Frontal cortex (tissue), 4 donors: ENCODE measurements around the gene TPX2. TPM values are rescaled to one million over a fixed set of nuclear protein-coding genes. Genes with fewer than 3 reads are reported as not detected.

Experiments
- DNase-seq, 2 donors: peaks; one replicate each; pipeline ENCODE4 v3.0.0; 2012; ENCODE audit warnings: low spot score in 2 of 2
- FAIRE-seq: peaks from 2 replicates; lab custom pipeline; 2012; peaks lifted over from hg19 to GRCh38; lab: Jason Lieb, UNC
- total RNA-seq: library from RNA; depleted of rRNA; stranded (reverse); fragments of >200 nt; gene quantifications from one replicate; pipeline ENCODE4 v1.2.3, GENCODE V29; 2014
- donor health status: control.
- donor health status: control.
- donor health status: control.

TPX2 gene
- total RNA-seq, 1 donor from 2014 or later = 5.7 TPM

GRCh38 chr20:31757254-31757653, 18.2 kb downstream of the TPX2 start:
- no peak for FAIRE-seq
- no peak for DNase-seq

- no peak for FAIRE-seq
- DNase-seq = no peak
These were observed 19.4 kb downstream of the TPX2 start for GRCh38 chr20:31758521-31758920.

- no peak for DNase-seq
- no peak for FAIRE-seq
These were observed 19.9 kb downstream of the TPX2 start for GRCh38 chr20:31758991-31759390.

- FAIRE-seq = no peak
- no peak for DNase-seq
These were observed 20.9 kb downstream of the TPX2 start for GRCh38 chr20:31759836-31760518.

- DNase-seq (no peak), FAIRE-seq (no peak)
These were observed 21.6 kb downstream of the TPX2 start for GRCh38 chr20:31760519-31761240.

GRCh38 chr20:31764641-31765305, 25.7 kb downstream of the TPX2 start:
- FAIRE-seq = no peak
- DNase-seq = no peak

GRCh38 chr20:31767805-31768204, 28.7 kb downstream of the TPX2 start:
- FAIRE-seq = no peak
- no peak for DNase-seq

- no peak for FAIRE-seq
- DNase-seq = no peak
These were observed 30.6 kb downstream of the TPX2 start for GRCh38 chr20:31769681-31770080.

- DNase-seq (no peak), FAIRE-seq (no peak)
These were observed 31.2 kb downstream of the TPX2 start for GRCh38 chr20:31770243-31770642.

GRCh38 chr20:31774408-31774807, 35.3 kb downstream of the TPX2 start:
- DNase-seq (no peak), FAIRE-seq (no peak)

- DNase-seq = no peak
- FAIRE-seq = no peak
These were observed 41.7 kb downstream of the TPX2 start for GRCh38 chr20:31780839-31781238.

GRCh38 chr20:31781945-31782344, 42.9 kb downstream of the TPX2 start:
- DNase-seq (no peak), FAIRE-seq (no peak)

- no peak for DNase-seq
- FAIRE-seq = no peak
These were observed 45.4 kb downstream of the TPX2 start for GRCh38 chr20:31784354-31785044.

GRCh38 chr20:31785089-31785488, 46.0 kb downstream of the TPX2 start:
- FAIRE-seq = no peak
- DNase-seq = no peak

- no peak for FAIRE-seq
- DNase-seq = no peak
These were observed 49.5 kb downstream of the TPX2 start for GRCh38 chr20:31788578-31788977.

- DNase-seq (no peak), FAIRE-seq (no peak)
These were observed 51.3 kb downstream of the TPX2 start for GRCh38 chr20:31790401-31790800.

GRCh38 chr20:31797364-31797763, 58.3 kb downstream of the TPX2 start:
- DNase-seq (no peak), FAIRE-seq (no peak)

- no peak for FAIRE-seq
These were observed 62.4 kb downstream of the TPX2 start for GRCh38 chr20:31801508-31801907.

GRCh38 chr20:31803552-31804291, 64.6 kb downstream of the TPX2 start:
- no peak for FAIRE-seq
- DNase-seq = no peak

More at GRCh38 chr20:31801508-31801907, 62.4 kb downstream of the TPX2 start:
- no peak for DNase-seq
